Right cardiac atrium (tissue), 5 donors: Measurements from ENCODE around the gene TSC22D1. TPM values are rescaled to one million over a fixed set of nuclear protein-coding genes. Genes with fewer than 3 reads are reported as not detected.
"Not testable (repeated sequence)": the region's sequence is repeated elsewhere in the genome, so short reads cannot be mapped to it uniquely, and the experiment has no call there.

Source experiments
- ATAC-seq, 2 donors: fragments of 200-7000 bp; cut with Tn5 transposase; one replicate each; pipeline versions ENCODE4 v1.8.0 to v1.9.1; 2020; ENCODE audit warnings: moderate library complexity in 2 of 2, mild to moderate bottlenecking in 1 of 2
- DNase-seq, 3 donors: peaks; one replicate each; pipeline ENCODE4 v3.0.0-alpha.2; 2020
- H3K27ac ChIP-seq: one replicate; pipeline ENCODE4 v1.5.1; 2013; ENCODE audit warnings: mild to moderate bottlenecking, low read length, control low read depth, moderate library complexity
- H3K27me3 ChIP-seq: one replicate; pipeline ENCODE4 v1.6.1; 2013; ENCODE audit not compliant: control insufficient read depth, insufficient read depth
- H3K4me1 ChIP-seq: one replicate; pipeline ENCODE4 v1.6.1; 2013; ENCODE audit warnings: low read length; ENCODE audit not compliant: control insufficient read depth, insufficient read depth
- H3K4me3 ChIP-seq: one replicate; pipeline ENCODE4 v1.5.1; 2013; ENCODE audit warnings: low read length, control low read depth
- H3K9me3 ChIP-seq: one replicate; pipeline ENCODE4 v1.6.1; 2013; ENCODE audit warnings: low read length; ENCODE audit not compliant: control insufficient read depth
- WGBS: extraction: QIAGEN DNeasy Blood & Tissue Kit; methylation state at CpG from one replicate; pipeline ENCODE4 v1.1.7; 2013; 5-methylcytosine and 5-hydroxymethylcytosine counted together
- intact Hi-C, 4 donors: fragments of 100-400 bp; cut with DNase I; formaldehyde crosslinking; loops; one replicate each; pipeline versions ENCODE4 v1.11.0 to v1.14.0; 2022 to 2023
- polyA plus RNA-seq: library from polyadenylated mRNA; stranded (reverse); fragments of 200-250 nt; gene quantifications from one replicate; pipeline ENCODE4 v1.2.3, GENCODE V29; 2013
- total RNA-seq, 4 donors: library from RNA; stranded (reverse); fragmentation: NEBNext Ultra II Directional; extraction: Animal tissue kit (Norgen Biotek cat#: 25700); gene quantifications; one replicate each; pipeline ENCODE4 v1.2.1, GENCODE V29; 2021
- donor health status: healthy with polysubstance abuse.
- donor health status: DM: no; HTN: yes; CAD: no.
- donor health status: DM: no; HTN: no; CAD: no.
- donor health status: DM: no; HTN: yes; CAD: no; lungs with severe emphysema.
- donor health status: DM: yes; HTN: yes; CAD: no.

The TSC22D1 gene
- total and polyA plus RNA-seq, 5 donors = 90.8 to 163 (median 133) TPM

GRCh38 chr13:44573071-44573470 lies 3.1 kb downstream of the TSC22D1 start:
- Histone ChIP-seq H3K9me3 (no peaks in the 10 kb centered on the region), H3K4me1 (peaks cover 12% of the 10 kb centered on the region), H3K27ac (no peak overlapping the region), H3K4me3 (peak overlapping the region; percentile 2), H3K27me3 (no peaks in the 10 kb centered on the region)
- WGBS = 87% methylated on average over 7 of the region's 7 CpGs
- DNase-seq = no peak
- ATAC-seq = no peak
- intact Hi-C loops = no loop called here

- peaks cover 2% of the 10 kb centered on the region for H3K4me1 ChIP-seq
- no peaks in the 10 kb centered on the region for H3K9me3 ChIP-seq
- DNase-seq (no peak), ATAC-seq (no peak)
- H3K4me3 ChIP-seq = no peak overlapping the region
- H3K27ac ChIP-seq = no peak overlapping the region
- H3K27me3 ChIP-seq = no peaks in the 10 kb centered on the region
- intact Hi-C loops = no loop called here
Observed at GRCh38 chr13:44566601-44567000, 9.5 kb downstream of the TSC22D1 start.

- Histone ChIP-seq H3K4me1 (peaks cover 2% of the 10 kb centered on the region), H3K4me3 (no peak overlapping the region), H3K27ac (no peak overlapping the region), H3K27me3 (no peaks in the 10 kb centered on the region), H3K9me3 (no peaks in the 10 kb centered on the region)
- 93% methylated on average over 3 of the region's 3 CpGs for WGBS
- intact Hi-C loops = no loop called here
- no peak for ATAC-seq
- DNase-seq = no peak
Observed at GRCh38 chr13:44565881-44566280, 10.2 kb downstream of the TSC22D1 start.

- Histone ChIP-seq H3K4me1 (peaks cover 2% of the 10 kb centered on the region), H3K4me3 (no peak overlapping the region), H3K9me3 (no peaks in the 10 kb centered on the region), H3K27ac (no peak overlapping the region), H3K27me3 (no peaks in the 10 kb centered on the region)
- DNase-seq (no peak), ATAC-seq (no peak)
- 92% methylated on average over 2 of the region's 2 CpGs for WGBS
- intact Hi-C loops = no loop called here
Observed at GRCh38 chr13:44564936-44565335, 11.2 kb downstream of the TSC22D1 start.

DNA sequence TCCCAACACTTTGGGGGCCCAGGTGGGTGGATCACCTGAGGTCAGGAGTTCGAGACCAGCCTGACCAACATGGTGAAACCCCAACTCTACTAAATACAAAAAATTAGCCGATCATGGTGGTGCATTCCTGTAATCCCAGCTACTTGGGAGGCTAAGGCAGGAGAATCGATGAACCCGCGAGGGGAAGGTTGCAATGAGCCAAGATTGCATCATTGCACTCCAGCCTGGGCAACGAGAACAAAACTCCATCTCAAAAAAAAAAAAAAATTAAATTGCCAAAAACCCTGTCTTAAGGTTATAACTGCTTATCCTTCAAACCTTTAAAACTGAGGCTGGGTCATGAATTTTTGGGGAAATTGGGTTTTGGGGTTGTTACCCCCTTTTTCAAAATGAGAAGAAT lies 13.3 kb downstream of the TSC22D1 start:
- ATAC-seq, H3K27ac ChIP-seq, DNase-seq, H3K27me3 ChIP-seq, intact Hi-C loops, H3K4me1 ChIP-seq, H3K4me3 ChIP-seq, H3K9me3 ChIP-seq: not testable (repeated sequence)
- WGBS = 92% methylated on average over 6 of the region's 6 CpGs

DNA sequence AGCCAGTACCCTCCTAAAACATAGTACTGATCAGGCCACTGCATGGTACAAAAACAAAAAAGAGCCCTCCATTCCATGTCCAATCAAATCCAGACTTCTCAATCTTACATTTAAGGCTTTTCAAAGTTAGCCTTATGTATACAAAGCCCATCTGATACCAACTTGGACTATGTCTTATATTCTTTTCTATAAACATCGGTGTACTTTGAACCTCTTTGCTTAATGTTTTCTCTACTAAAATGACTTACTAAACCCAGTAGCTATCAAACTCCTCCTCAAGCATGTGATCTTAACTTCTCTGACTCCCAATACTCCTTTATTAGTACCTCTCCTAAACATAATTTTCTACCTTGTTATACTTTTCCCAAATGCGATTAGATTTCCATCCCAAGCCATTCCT lies 14.8 kb downstream of the TSC22D1 start:
- no peak for DNase-seq
- Histone ChIP-seq H3K27ac (no peak overlapping the region), H3K4me1 (peaks cover 2% of the 10 kb centered on the region), H3K27me3 (no peaks in the 10 kb centered on the region), H3K9me3 (no peaks in the 10 kb centered on the region), H3K4me3 (no peak overlapping the region)
- intact Hi-C loops = no loop called here
- 96% methylated on average over 2 of the region's 2 CpGs for WGBS
- no peak for ATAC-seq

- Histone ChIP-seq H3K27ac (no peak overlapping the region), H3K4me1 (no peaks in the 10 kb centered on the region), H3K4me3 (no peak overlapping the region), H3K27me3 (no peaks in the 10 kb centered on the region), H3K9me3 (no peaks in the 10 kb centered on the region)
- intact Hi-C loops = no loop called here
- DNase-seq (no peak), ATAC-seq (no peak)
- WGBS = 81% methylated on average over 2 of the region's 2 CpGs
Observed at GRCh38 chr13:44557986-44558385, 18.1 kb downstream of the TSC22D1 start.

DNA sequence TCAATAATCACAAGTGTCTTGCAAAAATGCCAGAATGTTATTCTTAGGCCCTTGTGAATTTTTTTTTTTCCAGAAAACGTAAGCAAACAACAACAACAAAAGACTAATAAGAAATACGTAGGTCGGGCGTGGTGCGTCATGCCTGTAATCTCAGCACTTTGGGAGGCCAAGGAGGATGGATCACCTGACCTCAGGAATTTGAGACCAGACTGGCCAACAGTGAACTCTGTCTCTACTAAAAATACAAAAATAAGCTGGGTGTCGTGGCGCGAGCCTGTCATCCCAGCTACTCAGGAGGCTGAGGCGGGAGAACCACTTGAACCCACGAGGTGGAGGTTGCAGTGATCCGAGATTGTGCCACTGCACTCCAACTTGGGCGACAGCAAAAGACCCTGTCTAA lies 20.9 kb downstream of the TSC22D1 start:
- WGBS = 89% methylated on average over 12 of the region's 12 CpGs
- H3K27ac ChIP-seq = no peak overlapping the region

GRCh38 chr13:44549476-44549875 lies 26.7 kb downstream of the TSC22D1 start:
- intact Hi-C loops = no loop called here
- no peaks in the 10 kb centered on the region for H3K27me3 ChIP-seq
- H3K9me3 ChIP-seq = no peaks in the 10 kb centered on the region
- WGBS = 95% methylated on average over 4 of the region's 4 CpGs
- no peak overlapping the region for H3K4me3 ChIP-seq
- peaks cover 2% of the 10 kb centered on the region for H3K4me1 ChIP-seq
- ATAC-seq = no peak
- no peak for DNase-seq
- no peak overlapping the region for H3K27ac ChIP-seq

More for the DNA sequence above, 20.9 kb downstream of the TSC22D1 start:
- Histone ChIP-seq H3K9me3 (no peaks in the 10 kb centered on the region), H3K4me3 (no peak overlapping the region), H3K27me3 (no peaks in the 10 kb centered on the region), H3K4me1 (no peaks in the 10 kb centered on the region)
- intact Hi-C loops = no loop called here
- DNase-seq = no peak
- no peak for ATAC-seq

DNA sequence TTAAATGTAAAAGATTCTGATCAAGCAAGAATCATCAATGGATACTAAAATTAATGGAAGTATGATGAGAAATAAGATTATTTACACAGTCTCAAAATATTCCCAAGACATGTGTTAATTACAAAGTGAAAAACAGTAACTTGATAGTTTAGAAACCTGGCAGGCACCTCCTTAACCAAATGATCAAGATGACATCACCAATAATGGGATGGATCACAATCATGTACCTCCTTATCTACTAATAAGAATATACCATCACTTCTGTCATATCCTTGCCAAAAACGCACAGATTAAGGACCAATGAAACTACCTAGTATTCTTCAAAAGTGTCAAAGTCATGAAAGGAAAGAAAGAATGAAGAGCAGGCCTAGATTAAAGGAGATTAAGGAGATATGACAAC lies 30.0 kb downstream of the TSC22D1 start:
- no peaks in the 10 kb centered on the region for H3K9me3 ChIP-seq
- intact Hi-C loops = no loop called here
- H3K4me3 ChIP-seq = no peak overlapping the region
- DNase-seq (no peak), ATAC-seq (no peak)
- WGBS = 97% methylated on average over 1 of the region's 1 CpG
- no peaks in the 10 kb centered on the region for H3K27me3 ChIP-seq
- H3K27ac ChIP-seq = no peak overlapping the region
- peaks cover 2% of the 10 kb centered on the region for H3K4me1 ChIP-seq

- Histone ChIP-seq H3K9me3 (no peaks in the 10 kb centered on the region), H3K4me3 (no peak overlapping the region), H3K4me1 (peaks cover 2% of the 10 kb centered on the region), H3K27me3 (no peaks in the 10 kb centered on the region), H3K27ac (no peak overlapping the region)
- 93% methylated on average over 3 of the region's 3 CpGs for WGBS
- intact Hi-C loops = no loop called here
- ATAC-seq (no peak), DNase-seq (no peak)
Observed at GRCh38 chr13:44543369-44543768, 32.8 kb downstream of the TSC22D1 start.

DNA sequence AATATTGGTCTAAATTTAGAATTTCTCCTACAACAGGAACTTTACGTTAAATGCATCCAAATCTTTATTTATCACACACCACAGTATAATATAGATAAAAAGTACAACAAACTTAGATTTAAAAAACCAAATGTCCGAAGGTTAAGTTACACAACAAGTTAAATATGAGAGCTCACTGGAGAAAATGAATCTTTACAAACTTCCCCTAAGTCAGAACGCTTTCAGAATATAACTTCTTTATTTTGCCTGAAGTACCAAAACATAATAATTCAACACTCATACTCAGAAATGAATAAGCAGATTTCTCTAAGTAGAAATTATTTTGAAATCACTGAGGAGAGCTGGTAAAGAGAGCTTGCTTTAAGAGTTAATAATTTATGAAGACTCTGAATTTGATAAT lies 33.8 kb downstream of the TSC22D1 start:
- ATAC-seq = no peak
- intact Hi-C loops = no loop called here
- WGBS = 81% methylated on average over 3 of the region's 3 CpGs
- H3K4me1 ChIP-seq = peaks cover 2% of the 10 kb centered on the region
- no peaks in the 10 kb centered on the region for H3K9me3 ChIP-seq
- H3K27ac ChIP-seq = no peak overlapping the region
- no peak for DNase-seq
- H3K4me3 ChIP-seq = no peak overlapping the region
- H3K27me3 ChIP-seq = no peaks in the 10 kb centered on the region
